Stimulated activated naive CD8-positive, alpha-beta T cell treated with anti-CD3 and anti-CD28 coated beads, Interleukin-15, amount 100 ng/mL, for 72 hours (primary cell): ENCODE measurements around the gene CBFA2T2.
"Not testable (repeated sequence)": the region's sequence is repeated elsewhere in the genome, so short reads cannot be mapped to it uniquely, and the experiment has no call there.

ENCODE experiments used
- ATAC-seq: fragments of 150-1000 bp; cut with Tn5 transposase; 2 replicates; pipeline ENCODE4 v1.10.0; 2021; ENCODE audit warnings: mild to moderate bottlenecking, moderate library complexity
- DNase-seq, 2 donors: peaks; one replicate each; pipeline ENCODE4 v3.0.0; 2021 to 2022
- H3K27ac Mint-ChIP-seq, 2 donors: one replicate each; pipeline ENCODE4 v1.8.0; 2022; ENCODE audit warnings: mild to moderate bottlenecking in 2 of 2, mixed read lengths in 2 of 2, moderate library complexity in 2 of 2
- H3K27me3 Mint-ChIP-seq: one replicate; pipeline ENCODE4 v1.8.0; 2022; ENCODE audit warnings: mixed read lengths
- H3K4me1 Mint-ChIP-seq: one replicate; pipeline ENCODE4 v1.8.0; 2022; ENCODE audit warnings: mild to moderate bottlenecking, mixed read lengths
- H3K4me3 Mint-ChIP-seq, 2 donors: one replicate each; pipeline ENCODE4 v1.8.0; 2022; ENCODE audit warnings: mild to moderate bottlenecking in 2 of 2, mixed read lengths in 2 of 2, moderate library complexity in 1 of 2
- H3K9me3 Mint-ChIP-seq, 2 donors: one replicate each; pipeline ENCODE4 v1.8.0; 2022; ENCODE audit warnings: mixed read lengths in 2 of 2

Gene CBFA2T2

DNA sequence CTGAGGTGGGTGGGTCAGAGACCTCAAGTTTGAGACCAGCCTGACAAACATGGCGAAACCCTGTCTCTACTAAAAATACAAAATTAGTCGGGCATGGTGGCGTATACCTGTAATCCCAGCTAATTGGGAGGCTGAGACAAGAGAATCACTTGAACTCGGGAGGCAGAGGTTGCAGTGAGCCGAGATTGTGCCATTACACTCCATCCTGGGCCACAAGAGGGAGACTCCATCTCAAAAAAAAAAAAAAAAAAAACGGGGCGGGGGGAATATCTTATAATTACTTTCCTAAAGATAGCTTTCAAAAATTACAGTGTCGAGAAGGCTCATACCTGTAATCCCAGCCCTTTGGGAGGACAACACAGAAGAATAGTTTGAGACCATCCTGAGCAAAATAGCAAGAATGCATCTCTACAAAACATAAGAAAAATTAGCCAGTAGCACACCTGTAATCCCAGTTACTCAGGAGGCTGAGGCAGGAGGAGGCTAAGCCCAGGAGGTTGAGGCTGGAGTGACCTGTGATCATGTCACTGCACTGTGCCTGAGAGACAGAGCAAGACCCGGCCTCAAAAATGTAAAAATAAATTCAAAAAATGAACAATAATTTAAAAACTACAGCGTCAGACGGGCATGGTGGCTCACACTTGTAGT, 25.8 kb downstream of the CBFA2T2 start:
- ATAC-seq: no peak
- Mint-ChIP-seq H3K27me3 (no peaks in the 10 kb centered on the region), H3K27ac (no peak overlapping the region), H3K4me1 (peaks cover 11% of the 10 kb centered on the region), H3K4me3 (no peak overlapping the region), H3K9me3 (no peaks in the 10 kb centered on the region)
- DNase-seq: no peak

DNA sequence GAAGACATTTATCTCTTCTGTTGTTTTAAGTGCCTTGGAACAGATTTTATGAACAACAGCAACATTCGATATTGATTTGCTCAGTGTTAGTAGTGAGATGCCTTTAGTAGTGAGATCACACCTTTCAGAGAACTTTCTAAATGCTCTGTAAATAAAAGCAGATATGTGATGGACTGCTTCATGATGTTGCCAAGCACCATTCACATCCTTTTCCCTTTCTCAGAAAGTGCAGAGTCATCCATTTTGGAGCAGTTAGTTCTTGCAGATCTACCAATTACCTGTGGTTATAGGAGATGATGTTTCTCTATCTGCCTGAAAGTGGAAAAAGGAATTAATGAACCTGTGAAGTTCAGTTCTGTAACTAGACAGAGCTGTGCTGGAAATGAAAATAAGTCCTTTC, 27.0 kb downstream of the CBFA2T2 start:
- no peak overlapping the region for H3K27ac Mint-ChIP-seq
- DNase-seq (no peak), ATAC-seq (no peak)
- H3K9me3 Mint-ChIP-seq: no peaks in the 10 kb centered on the region
- H3K4me3 Mint-ChIP-seq: no peak overlapping the region
- H3K4me1 Mint-ChIP-seq: peaks cover 10% of the 10 kb centered on the region
- H3K27me3 Mint-ChIP-seq: no peaks in the 10 kb centered on the region

DNA sequence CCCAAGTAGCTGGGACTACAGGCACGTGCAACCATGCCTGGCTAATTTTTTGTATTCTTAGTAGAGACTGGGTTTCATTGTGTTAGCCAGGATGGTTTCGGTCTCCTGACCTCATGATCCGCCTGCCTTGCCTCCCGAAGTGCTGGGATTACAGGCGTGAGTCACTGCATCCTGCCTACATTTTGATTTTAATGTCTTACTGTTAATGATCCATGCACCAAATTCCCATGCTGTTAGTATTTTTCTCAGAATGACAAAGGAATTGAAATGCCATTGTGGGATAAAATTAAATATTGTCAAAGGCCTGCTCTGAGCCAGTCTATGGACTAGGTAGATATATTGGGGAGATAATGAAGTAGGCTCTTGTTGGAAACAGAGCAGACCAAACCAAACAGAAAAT, 28.2 kb downstream of the CBFA2T2 start:
- Mint-ChIP-seq H3K9me3 (no peaks in the 10 kb centered on the region), H3K4me3 (no peak overlapping the region), H3K27me3 (no peaks in the 10 kb centered on the region), H3K4me1 (peaks cover 10% of the 10 kb centered on the region), H3K27ac (peak overlapping the region in 1 of 2 donors; percentile 74)
- ATAC-seq: no peak
- DNase-seq: no peak

DNA sequence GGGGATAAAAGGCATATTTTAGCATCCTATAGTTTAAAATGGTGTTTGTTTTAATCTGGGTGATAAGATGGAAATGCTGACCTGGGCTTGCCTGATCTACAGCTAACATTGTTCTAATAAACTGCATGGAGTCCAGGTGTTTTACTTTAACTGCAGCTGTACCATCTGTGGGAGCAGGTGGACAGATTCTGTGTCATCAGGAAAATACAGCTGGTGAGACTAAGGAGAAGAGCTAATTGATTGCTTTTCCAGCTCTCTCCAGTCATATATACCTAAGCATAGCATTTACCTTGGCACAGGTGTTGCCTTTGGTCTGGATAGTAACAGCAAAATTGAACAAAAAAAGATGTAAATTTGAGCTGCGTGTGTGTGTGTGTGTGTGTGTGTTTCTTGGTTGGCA, 31.6 kb downstream of the CBFA2T2 start:
- no peaks in the 10 kb centered on the region for H3K27me3 Mint-ChIP-seq
- H3K27ac Mint-ChIP-seq: peak overlapping the region in 1 of 2 donors; percentile 76

DNA sequence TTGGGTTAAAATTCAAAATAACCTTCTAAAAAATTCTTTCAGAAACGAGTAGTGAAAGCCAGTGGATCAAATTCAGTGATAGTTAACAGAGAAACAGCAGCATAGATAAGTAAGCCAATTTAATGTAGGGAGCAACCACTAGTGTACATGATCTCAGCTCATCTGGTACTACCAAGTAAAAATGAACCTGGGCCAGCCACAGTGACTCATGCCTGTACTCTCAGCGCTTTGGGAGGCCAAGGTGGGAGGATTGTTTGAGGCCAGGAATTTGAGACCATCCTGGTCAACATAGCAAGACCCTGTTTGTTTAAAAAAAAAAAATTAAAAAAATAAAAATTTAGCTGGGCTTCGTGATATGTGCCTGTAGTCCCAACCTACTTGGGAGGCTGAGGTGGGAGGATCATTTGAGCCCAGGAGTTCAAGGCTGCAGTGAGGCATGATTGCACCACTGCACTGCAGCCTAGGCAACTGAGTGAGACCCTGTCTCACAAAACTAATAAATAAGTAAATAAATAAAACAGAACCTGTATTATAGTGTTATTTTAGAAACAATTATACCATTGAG, 32.4 kb downstream of the CBFA2T2 start:
- peak; percentile 64 for ATAC-seq
- H3K4me3 Mint-ChIP-seq: no peak overlapping the region
- H3K27ac Mint-ChIP-seq: peak overlapping the region in 1 of 2 donors; percentile 13
- H3K4me1 Mint-ChIP-seq: peaks cover 4% of the 10 kb centered on the region
- H3K27me3 Mint-ChIP-seq: no peaks in the 10 kb centered on the region
- DNase-seq: peak in 1 of 2 donors; percentile 15
- H3K9me3 Mint-ChIP-seq: no peaks in the 10 kb centered on the region

More for the DNA sequence above, 31.6 kb downstream of the CBFA2T2 start:
- DNase-seq (no peak), ATAC-seq (no peak)
- H3K4me1 Mint-ChIP-seq: peaks cover 10% of the 10 kb centered on the region
- no peaks in the 10 kb centered on the region for H3K9me3 Mint-ChIP-seq
- no peak overlapping the region for H3K4me3 Mint-ChIP-seq

DNA sequence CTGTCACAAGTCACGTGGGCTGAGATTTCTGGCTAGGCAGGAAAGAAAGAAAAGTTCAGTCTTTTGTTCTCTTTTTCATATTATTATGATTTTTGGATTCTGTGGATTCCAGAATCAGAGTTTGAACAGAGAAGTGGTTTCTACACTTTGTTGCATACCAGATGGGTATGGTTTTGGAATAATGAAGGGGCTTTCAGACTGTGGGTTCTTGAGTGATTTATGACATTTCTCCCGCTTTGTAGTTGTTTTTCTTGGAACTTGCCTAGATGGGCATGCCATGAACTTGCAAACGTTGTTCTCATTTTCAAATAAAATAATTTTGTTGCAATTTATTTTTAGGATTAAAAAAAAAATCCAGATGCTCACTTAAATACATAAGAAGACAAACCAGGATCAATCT, 34.4 kb downstream of the CBFA2T2 start:
- Mint-ChIP-seq H3K4me1 (peaks cover 4% of the 10 kb centered on the region), H3K27me3 (no peaks in the 10 kb centered on the region), H3K9me3 (no peaks in the 10 kb centered on the region), H3K4me3 (no peak overlapping the region), H3K27ac (no peak overlapping the region)
- DNase-seq: no peak
- ATAC-seq: no peak

DNA sequence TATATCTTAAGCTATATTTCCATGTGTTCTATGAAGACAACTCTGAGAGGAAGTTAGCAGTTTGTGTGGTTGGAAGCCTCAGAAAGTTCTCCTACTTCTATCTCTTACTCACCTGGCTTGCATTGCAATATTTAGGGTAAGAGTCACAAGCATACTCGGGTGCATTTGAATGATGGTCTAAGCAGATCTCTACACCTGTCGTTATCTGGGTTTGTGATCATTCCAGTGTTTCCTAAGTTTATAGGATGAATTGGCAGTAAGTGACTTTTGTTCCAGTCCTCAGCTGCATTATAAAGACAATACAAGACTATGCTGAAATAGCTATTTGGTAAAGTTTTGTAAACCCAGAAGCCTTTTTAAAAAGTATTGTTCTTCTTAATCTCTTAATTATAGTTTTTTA, 36.9 kb downstream of the CBFA2T2 start:
- DNase-seq (no peak), ATAC-seq (no peak)
- no peaks in the 10 kb centered on the region for H3K27me3 Mint-ChIP-seq
- peaks cover 16% of the 10 kb centered on the region for H3K4me1 Mint-ChIP-seq
- H3K4me3 Mint-ChIP-seq: no peak overlapping the region
- H3K27ac Mint-ChIP-seq: no peak overlapping the region
- no peaks in the 10 kb centered on the region for H3K9me3 Mint-ChIP-seq

DNA sequence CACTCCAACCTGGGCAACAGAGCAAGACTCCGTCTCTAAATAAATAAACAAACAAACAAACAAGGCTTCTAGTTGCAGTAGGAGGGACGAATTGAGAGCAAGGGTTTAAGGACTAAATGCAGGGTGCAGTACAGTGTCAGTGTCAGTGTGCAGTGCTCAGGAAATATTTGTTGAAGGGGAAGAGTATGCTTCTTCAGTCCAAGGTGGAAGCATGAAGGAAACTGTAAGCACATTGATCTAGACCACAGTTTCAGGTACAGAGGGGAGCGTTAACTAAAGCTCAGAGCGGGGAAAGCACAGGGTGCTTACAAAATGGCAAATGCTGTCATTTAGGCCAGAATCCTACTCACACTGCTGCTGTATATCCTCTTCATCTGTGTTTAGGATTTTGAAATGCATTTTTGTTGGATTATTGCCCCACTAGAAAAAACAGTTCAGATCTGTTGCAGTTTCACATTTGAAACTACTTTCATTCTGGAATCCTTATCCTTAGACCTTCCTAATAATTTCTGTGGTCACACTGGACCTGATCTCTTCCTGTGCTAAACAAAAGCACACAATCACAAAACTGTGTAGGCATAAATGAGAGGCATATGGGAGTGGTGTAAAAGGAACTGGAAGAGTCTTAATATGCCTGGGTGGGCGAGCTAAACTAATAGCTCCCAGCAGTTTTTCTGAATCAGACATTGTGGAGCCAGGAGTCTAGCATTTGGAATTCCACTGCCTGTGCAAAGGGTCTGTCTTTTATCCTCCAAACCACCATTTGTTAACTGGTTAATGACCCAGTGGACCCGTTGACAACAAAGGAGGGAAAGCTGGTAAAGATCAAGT, 41.4 kb downstream of the CBFA2T2 start:
- Mint-ChIP-seq H3K27ac (peak overlapping the region; percentile 2 to 84), H3K4me1 (peaks cover 17% of the 10 kb centered on the region), H3K4me3 (no peak overlapping the region), H3K27me3 (no peaks in the 10 kb centered on the region), H3K9me3 (no peaks in the 10 kb centered on the region)
- ATAC-seq (no peak), DNase-seq (no peak)

DNA sequence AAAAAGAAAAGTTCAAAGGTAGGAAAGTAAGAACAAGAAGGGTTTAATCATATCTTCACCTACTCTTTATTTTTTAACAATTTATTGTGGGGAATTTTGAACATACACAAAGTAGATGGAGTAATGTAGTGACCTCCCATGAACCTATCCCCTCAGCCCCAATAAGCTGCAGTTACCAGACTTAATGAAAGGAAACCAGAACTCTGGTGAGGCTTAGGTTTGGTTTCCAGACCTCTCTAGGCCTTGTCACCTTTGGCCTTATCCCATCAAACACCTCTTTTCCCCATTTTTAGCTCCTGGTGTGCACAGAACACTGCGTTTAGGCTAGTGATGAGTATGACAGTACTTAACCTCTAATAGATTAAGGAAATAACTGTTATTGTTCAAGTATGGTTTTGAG, 42.0 kb downstream of the CBFA2T2 start:
- DNase-seq (no peak), ATAC-seq (no peak)
- Mint-ChIP-seq H3K27ac (peak overlapping the region in 1 of 2 donors; percentile 84), H3K27me3 (no peaks in the 10 kb centered on the region), H3K4me1 (peaks cover 17% of the 10 kb centered on the region), H3K9me3 (no peaks in the 10 kb centered on the region), H3K4me3 (no peak overlapping the region)

DNA sequence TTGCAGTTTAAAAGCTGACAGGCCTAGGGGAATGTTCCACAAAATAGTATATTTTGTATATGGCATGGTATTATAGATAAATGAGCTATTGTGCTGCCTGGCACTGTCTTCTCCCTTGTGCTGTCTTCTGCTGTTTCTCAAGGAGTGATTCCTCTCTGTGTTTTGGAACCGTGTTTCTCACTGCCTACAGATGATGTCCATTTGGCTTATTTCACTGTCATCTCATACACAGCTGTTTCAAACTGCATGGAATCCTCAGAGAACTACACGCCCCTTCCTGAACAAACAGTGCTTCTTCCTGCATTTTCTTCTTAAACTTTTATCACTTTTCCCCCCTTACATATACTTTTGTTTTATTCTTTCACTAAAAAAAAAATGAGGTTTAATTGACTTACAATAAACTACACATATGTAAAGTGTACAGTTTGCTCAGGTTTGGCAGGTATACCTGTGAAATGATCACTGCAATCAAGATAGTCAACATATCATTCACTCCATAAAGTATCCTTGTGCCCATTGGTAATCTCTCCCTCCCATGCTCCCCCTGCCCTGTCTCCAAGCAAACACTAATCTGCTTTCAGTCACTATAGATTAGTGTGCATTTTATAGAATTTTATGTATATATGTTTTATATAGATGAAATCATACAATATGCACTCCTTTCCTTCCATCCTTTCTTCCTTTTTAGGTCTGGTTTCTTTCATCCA, 43.0 kb downstream of the CBFA2T2 start:
- H3K4me3 Mint-ChIP-seq: no peak overlapping the region
- DNase-seq (no peak), ATAC-seq (no peak)
- no peak overlapping the region for H3K27ac Mint-ChIP-seq
- no peaks in the 10 kb centered on the region for H3K27me3 Mint-ChIP-seq
- no peaks in the 10 kb centered on the region for H3K9me3 Mint-ChIP-seq
- peaks cover 17% of the 10 kb centered on the region for H3K4me1 Mint-ChIP-seq

DNA sequence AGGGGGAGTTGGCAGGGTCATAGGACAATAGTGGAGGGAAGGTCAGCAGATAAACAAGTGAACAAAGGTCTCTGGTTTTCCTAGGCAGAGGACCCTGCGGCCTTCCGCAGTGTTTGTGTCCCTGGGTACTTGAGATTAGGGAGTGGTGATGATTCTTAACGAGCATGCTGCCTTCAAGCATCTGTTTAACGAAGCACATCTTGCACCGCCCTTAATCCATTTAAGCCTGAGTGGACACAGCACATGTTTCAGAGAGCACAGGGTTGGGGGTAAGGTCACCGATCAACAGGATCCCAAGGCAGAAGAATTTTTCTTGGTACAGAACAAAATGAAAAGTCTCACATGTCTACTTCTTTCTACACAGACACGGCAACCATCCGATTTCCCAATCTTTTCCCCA, 45.8 kb downstream of the CBFA2T2 start:
- not testable (repeated sequence) for H3K27me3 Mint-ChIP-seq, H3K9me3 Mint-ChIP-seq, ATAC-seq, H3K27ac Mint-ChIP-seq, DNase-seq, H3K4me3 Mint-ChIP-seq
- H3K4me1 Mint-ChIP-seq: peaks cover 16% of the 10 kb centered on the region

DNA sequence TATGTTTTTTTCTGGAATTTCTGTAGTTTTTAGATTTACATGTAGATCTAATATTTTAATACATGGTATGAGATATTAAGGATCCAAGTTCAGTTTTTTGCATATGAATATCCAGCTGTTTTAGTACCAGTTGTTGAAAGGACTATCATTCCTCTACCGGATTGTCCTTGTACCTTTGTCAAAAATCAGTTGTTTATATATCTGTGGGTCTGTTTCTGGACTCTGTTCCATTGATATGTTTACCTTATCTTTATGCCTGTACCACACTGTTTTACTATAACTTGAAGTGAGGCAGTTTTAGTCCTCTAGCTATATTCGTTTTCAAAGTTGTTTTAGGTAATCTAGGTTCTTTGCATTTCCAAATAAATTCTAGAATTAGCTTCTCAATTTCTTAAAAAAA, 47.7 kb downstream of the CBFA2T2 start:
- no peaks in the 10 kb centered on the region for H3K9me3 Mint-ChIP-seq
- ATAC-seq: no peak
- no peak overlapping the region for H3K27ac Mint-ChIP-seq
- DNase-seq: no peak
- no peaks in the 10 kb centered on the region for H3K4me1 Mint-ChIP-seq
- H3K27me3 Mint-ChIP-seq: no peaks in the 10 kb centered on the region
- H3K4me3 Mint-ChIP-seq: no peak overlapping the region

DNA sequence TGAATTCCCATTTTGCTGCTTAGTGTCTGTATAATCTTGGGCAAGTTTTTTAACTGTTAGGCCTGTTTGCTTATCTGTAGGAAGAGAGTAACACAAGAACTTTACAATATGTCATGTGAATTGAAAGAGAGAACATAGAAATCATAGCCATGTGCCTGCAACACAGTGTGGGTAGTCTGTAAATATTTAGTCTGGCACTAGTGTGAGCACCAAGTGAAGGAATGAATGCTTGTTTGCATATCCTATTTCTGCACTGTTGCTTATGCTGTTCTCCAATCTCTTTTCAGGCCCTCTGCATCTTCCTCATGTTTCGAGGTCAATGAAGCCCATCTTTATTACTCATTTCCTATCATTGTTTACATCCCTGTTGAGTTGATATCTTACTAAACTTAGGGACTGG, 49.2 kb downstream of the CBFA2T2 start:
- Mint-ChIP-seq H3K4me1 (no peaks in the 10 kb centered on the region), H3K4me3 (no peak overlapping the region), H3K9me3 (no peaks in the 10 kb centered on the region), H3K27ac (no peak overlapping the region), H3K27me3 (no peaks in the 10 kb centered on the region)
- DNase-seq (no peak), ATAC-seq (no peak)

DNA sequence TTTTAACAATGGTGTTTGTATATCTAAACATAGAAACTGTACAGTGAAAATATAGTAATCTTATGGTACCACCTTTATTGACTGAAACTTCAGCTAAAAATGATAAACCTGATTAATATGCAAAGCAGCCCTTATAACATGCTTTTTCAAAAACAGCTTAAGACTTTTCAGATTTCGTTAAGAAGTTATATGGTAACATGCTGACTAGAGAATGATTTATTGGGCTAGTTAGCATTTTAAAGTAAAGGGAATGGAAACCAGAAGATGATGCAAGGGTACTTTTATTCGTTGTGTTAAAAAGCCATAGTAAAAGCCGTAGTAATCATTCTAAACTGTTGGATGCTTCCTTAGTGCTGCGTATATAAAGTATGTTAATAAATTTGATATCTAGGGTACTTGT, 50.5 kb downstream of the CBFA2T2 start:
- Mint-ChIP-seq H3K27ac (no peak overlapping the region), H3K4me1 (no peaks in the 10 kb centered on the region), H3K9me3 (no peaks in the 10 kb centered on the region), H3K27me3 (no peaks in the 10 kb centered on the region), H3K4me3 (no peak overlapping the region)
- ATAC-seq (no peak), DNase-seq (no peak)

DNA sequence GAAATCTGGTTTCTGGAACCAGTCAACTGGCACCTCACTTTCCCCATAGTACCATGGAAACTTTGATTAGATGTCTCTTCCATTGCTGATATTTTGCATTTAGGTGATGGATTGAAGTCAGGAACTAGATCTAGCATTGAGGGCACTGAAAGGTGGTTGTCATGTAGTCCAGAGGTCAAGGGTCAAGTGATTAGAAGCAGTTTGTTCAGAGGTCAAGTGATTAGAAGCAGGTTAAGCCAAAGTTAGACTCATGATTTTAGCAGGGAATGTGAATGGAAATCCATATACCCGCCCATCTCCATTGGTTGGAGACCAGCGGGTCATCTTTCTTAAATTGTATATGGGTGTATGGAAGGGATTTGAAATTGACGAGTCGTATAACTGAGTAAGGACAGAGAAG, 51.2 kb downstream of the CBFA2T2 start:
- DNase-seq: no peak
- Mint-ChIP-seq H3K27me3 (no peaks in the 10 kb centered on the region), H3K4me3 (no peak overlapping the region), H3K9me3 (no peaks in the 10 kb centered on the region), H3K4me1 (no peaks in the 10 kb centered on the region), H3K27ac (no peak overlapping the region)
- ATAC-seq: no peak

DNA sequence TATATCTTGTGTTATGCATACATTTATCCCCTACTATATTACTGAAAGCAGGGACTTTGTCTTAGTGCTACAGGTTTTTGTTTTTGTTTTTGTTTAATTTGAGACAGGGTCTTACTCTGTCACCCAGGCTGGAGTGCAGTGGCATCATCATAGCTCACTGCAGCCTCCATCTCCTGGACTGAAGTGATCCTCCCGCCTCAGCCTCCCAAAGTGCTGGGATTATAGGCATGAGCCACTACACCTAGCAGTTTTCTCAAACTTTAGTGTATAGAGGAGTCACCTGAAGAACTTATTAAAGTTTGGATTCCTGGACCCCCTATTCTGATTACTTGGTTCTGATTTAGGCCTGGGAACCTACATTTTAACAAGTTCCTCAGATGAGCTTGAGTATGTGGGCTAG, 51.9 kb downstream of the CBFA2T2 start:
- no peak overlapping the region for H3K4me3 Mint-ChIP-seq
- H3K4me1 Mint-ChIP-seq: no peaks in the 10 kb centered on the region
- H3K9me3 Mint-ChIP-seq: no peaks in the 10 kb centered on the region
- H3K27me3 Mint-ChIP-seq: no peaks in the 10 kb centered on the region
- no peak overlapping the region for H3K27ac Mint-ChIP-seq
- no peak for DNase-seq
- no peak for ATAC-seq
